Ascending aorta (tissue), 2 donors: ENCODE measurements around the gene AMMECR1L. TPM values are rescaled to one million over a fixed set of nuclear protein-coding genes. Genes with fewer than 3 reads are reported as not detected.
"Not testable (repeated sequence)": the region's sequence is repeated elsewhere in the genome, so short reads cannot be mapped to it uniquely, and the experiment has no call there.

ENCODE experiments used
- DNase-seq, 2 donors: peaks; one replicate each; pipeline ENCODE4 v3.0.0-alpha.2; 2019; ENCODE audit warnings: low spot score in 2 of 2
- H3K27ac ChIP-seq, 2 donors: fragments of 200-600 bp; sonication (generic); one replicate each; pipeline ENCODE4 v1.5.1; 2016 to 2017; ENCODE audit warnings: mild to moderate bottlenecking in 1 of 2
- H3K27me3 ChIP-seq: fragments of 200-600 bp; sonication (generic); one replicate; pipeline ENCODE4 v1.5.1; 2017
- H3K36me3 ChIP-seq, 2 donors: fragments of 200-600 bp; sonication (generic); one replicate each; pipeline ENCODE4 v1.5.1; 2016
- H3K4me1 ChIP-seq, 2 donors: fragments of 200-600 bp; sonication (generic); one replicate each; pipeline ENCODE4 v1.5.1; 2016 to 2017; ENCODE audit warnings: mild to moderate bottlenecking in 1 of 2
- H3K4me3 ChIP-seq, 2 donors: fragments of 200-600 bp; sonication (generic); one replicate each; pipeline ENCODE4 v1.5.1; 2016 to 2017; ENCODE audit warnings: mild to moderate bottlenecking in 1 of 2
- H3K9me3 ChIP-seq, 2 donors: fragments of 200-600 bp; sonication (generic); one replicate each; pipeline ENCODE4 v1.5.1; 2016
- CTCF ChIP-seq, 3 experiments: fragments of 200-600 bp in 2 of 3; fragments of 450-650 bp in 1 of 3; sonication (generic) in 2 of 3; IDR thresholded peaks; one replicate each; pipeline ENCODE4 v1.5.1; 2016 to 2019; ENCODE audit warnings: antibody characterized with exemption in 3 of 3, mild to moderate bottlenecking in 1 of 3, moderate library complexity in 1 of 3
- intact Hi-C: fragments of 100-400 bp; cut with DNase I; formaldehyde crosslinking; loops from one replicate; pipeline ENCODE4 v1.15.1; 2023
- total RNA-seq: library from RNA; depleted of rRNA; stranded (reverse); fragments of >200 nt; gene quantifications from one replicate; pipeline ENCODE4 v1.1.0, GENCODE V29; 2016

The AMMECR1L gene
- total RNA-seq, 1 donor from 2014 or later = 20.6 TPM

GRCh38 chr2:127888772-127889171, 3.0 kb upstream of the AMMECR1L start:
- intact Hi-C loops = loop anchor here (10.0 kb wide), 3 partner anchors 206 to 1986 kb away; partner anchors contain the start of genes IWS1 and UGGT1
- H3K27me3 ChIP-seq = no peaks in the 10 kb centered on the region
- TF ChIP-seq CTCF (IDR thresholded peaks at IDR 0.05) = no peak
- H3K4me3 ChIP-seq = no peak overlapping the region
- no peak overlapping the region for H3K27ac ChIP-seq
- no peak for DNase-seq
- no peaks in the 10 kb centered on the region for H3K9me3 ChIP-seq
- no peaks in the 10 kb centered on the region for H3K36me3 ChIP-seq
- H3K4me1 ChIP-seq = peaks cover 8 to 16% of the 10 kb centered on the region in 2 donors

GRCh38 chr2:127887776-127888130, 2.0 kb upstream of the AMMECR1L start:
- Histone ChIP-seq H3K36me3 (peaks cover 0 to 6% of the 10 kb centered on the region in 2 donors), H3K4me3 (peak overlapping the region; percentile 32 to 69), H3K27ac (peak overlapping the region; percentile 88 to 93), H3K27me3 (no peaks in the 10 kb centered on the region), H3K4me1 (peaks cover 9 to 20% of the 10 kb centered on the region in 2 donors), H3K9me3 (no peaks in the 10 kb centered on the region)
- DNase-seq = no peak
- intact Hi-C loops = loop anchor here (10.0 kb wide), 3 partner anchors 207 to 1987 kb away; partner anchors contain the start of genes IWS1 and UGGT1
- TF ChIP-seq CTCF (IDR thresholded peaks at IDR 0.05) = no peak

GRCh38 chr2:127887082-127887775, 1.5 kb upstream of the AMMECR1L start:
- Histone ChIP-seq H3K27ac (peak overlapping the region; percentile 88 to 93), H3K9me3 (no peaks in the 10 kb centered on the region), H3K4me1 (peaks cover 9 to 24% of the 10 kb centered on the region in 2 donors), H3K27me3 (no peaks in the 10 kb centered on the region), H3K4me3 (peak overlapping the region; percentile 32 to 69), H3K36me3 (peaks cover 0 to 10% of the 10 kb centered on the region in 2 donors)
- no peak for DNase-seq
- TF ChIP-seq CTCF (IDR thresholded peaks at IDR 0.05) = no peak
- intact Hi-C loops = loop anchor here (10.0 kb wide), 3 partner anchors 208 to 1988 kb away; partner anchors contain the start of genes IWS1 and UGGT1

- Histone ChIP-seq H3K27ac (peak overlapping the region; percentile 88 to 93), H3K4me1 (peaks cover 9 to 28% of the 10 kb centered on the region in 2 donors), H3K4me3 (peak overlapping the region; percentile 67 to 69)
- DNase-seq, H3K27me3 ChIP-seq, H3K9me3 ChIP-seq, H3K36me3 ChIP-seq: not testable (repeated sequence)
- intact Hi-C loops = loop anchor here (10.0 kb wide), 3 partner anchors 208 to 1988 kb away; partner anchors contain the start of genes IWS1 and UGGT1
These were observed 808 bp upstream of the AMMECR1L start for GRCh38 chr2:127886593-127886935.

- H3K27me3 ChIP-seq, H3K9me3 ChIP-seq, DNase-seq: not testable (repeated sequence)
- TF ChIP-seq CTCF (IDR thresholded peaks at IDR 0.05) = peak in 1 of 3 experiments; percentile 44
- intact Hi-C loops = loop anchor here (5.0 to 10.0 kb wide), 4 partner anchors 142 to 1990 kb away; partner anchors contain the start of genes IWS1, SAP130 and UGGT1
- Histone ChIP-seq H3K27ac (peak overlapping the region; percentile 85 to 88), H3K4me3 (peak overlapping the region; percentile 67 to 69), H3K36me3 (peaks cover 0 to 11% of the 10 kb centered on the region in 2 donors), H3K4me1 (peaks cover 9 to 32% of the 10 kb centered on the region in 2 donors)
These were observed 655 bp downstream of the AMMECR1L start for GRCh38 chr2:127884861-127885740.
